Measurements from ENCODE around the gene CHGA.

The CHGA gene

GRCh38 chr14:92929689-92930608 lies 7.0 kb downstream of the CHGA start:
- DNase-seq (ENCODE audit: low spot score) = no peak

GRCh38 chr14:92930737-92931602 lies 8.0 kb downstream of the CHGA start:
- DNase-seq (ENCODE audit: low spot score) = no peak

- DNase-seq (ENCODE audit: low spot score) = no peak
These were observed 8.9 kb downstream of the CHGA start for GRCh38 chr14:92931681-92932447.

GRCh38 chr14:92932448-92933395 lies 9.8 kb downstream of the CHGA start:
- DNase-seq (ENCODE audit: low spot score) = no peak

GRCh38 chr14:92933481-92933880 lies 10.5 kb downstream of the CHGA start:
- DNase-seq (ENCODE audit: low spot score) = no peak

- DNase-seq (ENCODE audit: low spot score) = no peak
These were observed 11.5 kb downstream of the CHGA start for GRCh38 chr14:92934196-92935085.

- DNase-seq (ENCODE audit: low spot score) = no peak
These were observed 12.5 kb downstream of the CHGA start for GRCh38 chr14:92935446-92935845.

- no peak for DNase-seq (ENCODE audit: low spot score)
These were observed 13.1 kb downstream of the CHGA start for GRCh38 chr14:92936085-92936484.

- DNase-seq (ENCODE audit: low spot score) = no peak
These were observed 14.3 kb downstream of the CHGA start for GRCh38 chr14:92937051-92937937.

GRCh38 chr14:92938235-92938875 lies 15.4 kb downstream of the CHGA start:
- DNase-seq (ENCODE audit: low spot score) = no peak

GRCh38 chr14:92938890-92939671 lies 16.1 kb downstream of the CHGA start:
- DNase-seq (ENCODE audit: low spot score) = no peak

GRCh38 chr14:92939699-92940098 lies 16.7 kb downstream of the CHGA start:
- no peak for DNase-seq (ENCODE audit: low spot score)

- no peak for DNase-seq (ENCODE audit: low spot score)
These were observed 17.6 kb downstream of the CHGA start for GRCh38 chr14:92940543-92940942.

- no peak for DNase-seq (ENCODE audit: low spot score)
These were observed 18.6 kb downstream of the CHGA start for GRCh38 chr14:92941531-92941930.

- no peak for DNase-seq (ENCODE audit: low spot score)
These were observed 19.2 kb downstream of the CHGA start for GRCh38 chr14:92942136-92942535.

GRCh38 chr14:92942576-92942975 lies 19.6 kb downstream of the CHGA start:
- no peak for DNase-seq (ENCODE audit: low spot score)

- no peak for DNase-seq (ENCODE audit: low spot score)
These were observed 20.2 kb downstream of the CHGA start for GRCh38 chr14:92942976-92943710.
